Stomach (tissue), 9 donors: ENCODE measurements around the gene PROM2. TPM values are rescaled to one million over a fixed set of nuclear protein-coding genes. Genes with fewer than 3 reads are reported as not detected.

Experiments used
- DNase-seq, 2 donors: peaks; one replicate each; pipeline versions ENCODE4 v3.0.0 to v3.0.0-alpha.2; 2013 to 2019
- H3K27ac ChIP-seq, 5 donors: fragments of 200-600 bp in 4 of 5; sonication (generic) in 4 of 5; one replicate each; pipeline ENCODE4 v1.5.1; 2013 to 2019; ENCODE audit warnings: mild to moderate bottlenecking in 1 of 5, moderate library complexity in 1 of 5
- H3K27me3 ChIP-seq, 3 donors: fragments of 200-600 bp; sonication (generic); one replicate each; pipeline ENCODE4 v1.5.1; 2017 to 2019; ENCODE audit warnings: mixed run types in 1 of 3
- H3K36me3 ChIP-seq, 4 donors: fragments of 200-600 bp; sonication (generic); 1 replicate in 3 of 4; 2 replicates in 1 of 4; pipeline ENCODE4 v1.5.1; 2016 to 2019
- H3K4me1 ChIP-seq, 4 donors: fragments of 200-600 bp; sonication (generic); one replicate each; pipeline ENCODE4 v1.5.1; 2016 to 2019
- H3K4me3 ChIP-seq, 4 donors: fragments of 200-600 bp; sonication (generic) in 3 of 4; one replicate each; pipeline ENCODE4 v1.5.1; 2016 to 2019; ENCODE audit warnings: mild to moderate bottlenecking in 1 of 4
- H3K9me3 ChIP-seq, 4 donors: fragments of 200-600 bp; sonication (generic); one replicate each; pipeline ENCODE4 v1.5.1; 2016 to 2019
- EP300 ChIP-seq: sonication (generic); formaldehyde crosslinking; IDR thresholded peaks from one replicate; pipeline ENCODE4 v1.6.1; 2017; ENCODE audit warnings: antibody characterized with exemption
- POLR2A ChIP-seq, 4 donors: fragments of 450-650 bp; IDR thresholded peaks; one replicate each; pipeline ENCODE4 v1.6.1; 2016; ENCODE audit warnings: antibody characterized with exemption in 4 of 4, control low read depth in 2 of 4, mild to moderate bottlenecking in 1 of 4, moderate library complexity in 1 of 4
- POLR2AphosphoS5 ChIP-seq, 3 donors: sonication (generic); formaldehyde crosslinking; IDR thresholded peaks; one replicate each; pipeline ENCODE4 v1.6.1; 2016; ENCODE audit warnings: antibody characterized with exemption in 3 of 3
- WGBS, 5 donors: extraction: QIAGEN DNeasy Blood & Tissue Kit in 3 of 5; methylation state at CpG; one replicate each; pipeline versions ENCODE4 v1.1.5 to v1.1.7; 2013 to 2018; 5-methylcytosine and 5-hydroxymethylcytosine counted together
- intact Hi-C: fragments of 100-400 bp; cut with DNase I; formaldehyde crosslinking; loops from one replicate; pipeline ENCODE4 v1.15.1; 2023; ENCODE audit warnings: low total_unique reads
- polyA plus RNA-seq, 3 donors: library from polyadenylated mRNA; stranded (reverse); fragments of 200-250 nt; gene quantifications; one replicate each; pipeline ENCODE4 v1.2.3, GENCODE V29; 2013
- total RNA-seq, 5 donors: library from RNA; depleted of rRNA; stranded (reverse); fragments of >200 nt; gene quantifications; one replicate each; pipeline versions ENCODE4 v1.1.0 to v1.2.3, GENCODE V29; 2014 to 2016
- TF ChIP-seq, protein P1 (sequence below), 7 experiments: fragments of 450-650 bp in 4 of 7; fragments of 200-600 bp in 3 of 7; sonication (generic) in 3 of 7; IDR thresholded peaks; one replicate each; pipeline ENCODE4 v1.5.1; 2016 to 2019; ENCODE audit warnings: antibody characterized with exemption in 7 of 7, control low read depth in 2 of 7, mild to moderate bottlenecking in 1 of 7
- donor health status: healthy with polysubstance abuse.
- donor health status: Bipolar disorder and iron deficiency.
- donor health status: healthy.

Gene PROM2
- total and polyA plus RNA-seq, 8 donors = 6.0 to 370 (median 27.9) TPM

DNA sequence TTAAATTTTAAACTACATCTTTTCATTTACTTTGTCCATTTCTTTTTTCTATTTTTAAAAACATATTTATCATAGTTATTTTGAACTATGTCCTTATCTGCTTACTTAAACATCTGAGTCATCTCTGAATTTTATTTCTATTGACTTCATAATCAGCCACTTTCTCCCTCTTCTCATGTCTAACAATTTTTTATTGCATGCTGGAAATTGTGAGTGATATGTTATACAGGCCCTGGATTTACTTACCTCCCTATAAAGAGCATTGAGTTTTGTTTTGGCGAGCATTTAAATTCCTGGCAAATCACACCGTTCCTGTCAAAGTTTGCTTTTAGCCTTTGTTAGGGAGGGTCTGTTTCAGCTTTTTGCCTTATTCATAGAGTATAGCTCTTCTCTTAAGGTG lies 62.2 kb downstream of the PROM2 start:
- Histone ChIP-seq H3K27ac (no peak overlapping the region), H3K4me3 (no peak overlapping the region), H3K27me3 (no peaks in the 10 kb centered on the region), H3K9me3 (no peaks in the 10 kb centered on the region), H3K4me1 (no peaks in the 10 kb centered on the region), H3K36me3 (no peaks in the 10 kb centered on the region)
- WGBS, 5 donors = 55 to 69% (median 62%) methylated on average over 2 of the region's 2 CpGs
- TF ChIP-seq POLR2AphosphoS5 (IDR thresholded peaks at IDR 0.05) = no peak
- no peak for TF ChIP-seq POLR2A (IDR thresholded peaks at IDR 0.05)
- no peak for TF ChIP-seq EP300
- TF ChIP-seq, protein P1, sequence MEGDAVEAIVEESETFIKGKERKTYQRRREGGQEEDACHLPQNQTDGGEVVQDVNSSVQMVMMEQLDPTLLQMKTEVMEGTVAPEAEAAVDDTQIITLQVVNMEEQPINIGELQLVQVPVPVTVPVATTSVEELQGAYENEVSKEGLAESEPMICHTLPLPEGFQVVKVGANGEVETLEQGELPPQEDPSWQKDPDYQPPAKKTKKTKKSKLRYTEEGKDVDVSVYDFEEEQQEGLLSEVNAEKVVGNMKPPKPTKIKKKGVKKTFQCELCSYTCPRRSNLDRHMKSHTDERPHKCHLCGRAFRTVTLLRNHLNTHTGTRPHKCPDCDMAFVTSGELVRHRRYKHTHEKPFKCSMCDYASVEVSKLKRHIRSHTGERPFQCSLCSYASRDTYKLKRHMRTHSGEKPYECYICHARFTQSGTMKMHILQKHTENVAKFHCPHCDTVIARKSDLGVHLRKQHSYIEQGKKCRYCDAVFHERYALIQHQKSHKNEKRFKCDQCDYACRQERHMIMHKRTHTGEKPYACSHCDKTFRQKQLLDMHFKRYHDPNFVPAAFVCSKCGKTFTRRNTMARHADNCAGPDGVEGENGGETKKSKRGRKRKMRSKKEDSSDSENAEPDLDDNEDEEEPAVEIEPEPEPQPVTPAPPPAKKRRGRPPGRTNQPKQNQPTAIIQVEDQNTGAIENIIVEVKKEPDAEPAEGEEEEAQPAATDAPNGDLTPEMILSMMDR (IDR thresholded peaks at IDR 0.05) = no peak
- DNase-seq = no peak
- intact Hi-C loops = no loop called here

DNA sequence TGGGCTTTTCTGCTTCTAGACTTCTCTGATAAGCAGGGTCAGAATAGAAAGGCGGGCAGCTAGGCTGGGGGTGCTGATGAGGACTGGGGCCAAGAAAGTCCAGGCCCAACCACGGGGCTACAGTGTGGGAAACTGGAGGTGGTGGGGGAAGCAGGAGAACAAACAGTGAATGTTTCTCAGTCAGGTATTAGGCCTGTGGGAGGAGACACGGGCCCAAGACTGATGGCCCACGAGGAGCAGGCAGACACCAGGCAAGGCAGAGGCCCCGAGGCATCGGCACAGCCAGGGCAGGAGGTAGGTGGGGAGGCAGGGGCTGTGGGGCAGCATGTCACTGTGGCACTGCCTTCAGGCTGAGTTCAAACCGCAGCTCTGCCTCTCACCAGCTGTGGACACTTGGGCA lies 63.6 kb downstream of the PROM2 start:
- Histone ChIP-seq H3K36me3 (no peaks in the 10 kb centered on the region), H3K27ac (no peak overlapping the region), H3K27me3 (peaks cover 0 to 5% (median 0%) of the 10 kb centered on the region in 3 donors), H3K9me3 (no peaks in the 10 kb centered on the region), H3K4me1 (no peaks in the 10 kb centered on the region), H3K4me3 (no peak overlapping the region)
- TF ChIP-seq, protein P1 (IDR thresholded peaks at IDR 0.05) = no peak
- no peak for TF ChIP-seq POLR2AphosphoS5 (IDR thresholded peaks at IDR 0.05)
- TF ChIP-seq EP300 = no peak
- TF ChIP-seq POLR2A (IDR thresholded peaks at IDR 0.05) = no peak
- intact Hi-C loops = no loop called here
- WGBS, 5 donors = 65 to 72% (median 69%) methylated on average over 7 of the region's 7 CpGs
- no peak for DNase-seq

Other genes with a start within 250 kb of the PROM2 start
- gene MAL, start 248.7 kb upstream of the PROM2 start, total RNA-seq = 10 to 100 TPM in 3 of 5 donors, 1 to 10 TPM in 2; 3.2 to 95.5 (median 15.8) TPM
- gene MAL, start 248.7 kb upstream of the PROM2 start, polyA plus RNA-seq = 100 to 1,000 TPM in 1 of 3 donors, 10 to 100 TPM in 2; 14.8 to 198 (median 67.2) TPM
- 10 to 100 TPM; 28.6 to 75.2 (median 43.7) TPM for gene MRPS5, start 152.6 kb upstream of the PROM2 start, total RNA-seq
- 10 to 100 TPM; 44.5 to 78.2 (median 49.8) TPM for gene MRPS5, start 152.6 kb upstream of the PROM2 start, polyA plus RNA-seq
- 10 to 100 TPM in 3 of 5 donors, 1 to 10 TPM in 2; 6.4 to 37.5 (median 11.7) TPM for gene ZNF514, start 114.6 kb upstream of the PROM2 start, total RNA-seq
- gene ZNF514, start 114.6 kb upstream of the PROM2 start, polyA plus RNA-seq = 10 to 100 TPM in 1 of 3 donors, 1 to 10 TPM in 2; 5.7 to 12.6 (median 5.9) TPM
- gene ZNF2, start 108.6 kb upstream of the PROM2 start, total RNA-seq = 1 to 10 TPM in 4 of 5 donors, not detected in 1; 2.8 to 5.1 (median 3.8) TPM
- 1 to 10 TPM; 1.5 to 1.7 (median 1.5) TPM for gene ZNF2, start 108.6 kb upstream of the PROM2 start, polyA plus RNA-seq
- gene ZNF892, start 66.9 kb upstream of the PROM2 start, total RNA-seq = 10 to 100 TPM in 1 of 5 donors, 1 to 10 TPM in 4; 1.2 to 12.5 (median 4.2) TPM
- under 1 TPM in 2 of 3 donors, not detected in 1; 0.23 to 0.62 TPM for gene ZNF892, start 66.9 kb upstream of the PROM2 start, polyA plus RNA-seq
- 1 to 10 TPM in 3 of 5 donors, not detected in 2; 1.3 to 2.4 (median 1.6) TPM for gene KCNIP3, start 22.9 kb downstream of the PROM2 start, total RNA-seq
- 1 to 10 TPM; 3.1 to 4.4 (median 3.9) TPM for gene KCNIP3, start 22.9 kb downstream of the PROM2 start, polyA plus RNA-seq
- gene FAHD2A, start 128.3 kb downstream of the PROM2 start, total RNA-seq = 10 to 100 TPM; 11.7 to 40.7 (median 14.3) TPM
- gene FAHD2A, start 128.3 kb downstream of the PROM2 start, polyA plus RNA-seq = 10 to 100 TPM; 26.2 to 31.1 (median 26.6) TPM
- gene TRIM43B, start 210.3 kb downstream of the PROM2 start, total RNA-seq = not detected
- not detected for gene TRIM43B, start 210.3 kb downstream of the PROM2 start, polyA plus RNA-seq